GM12878 (cell line): ENCODE results near the gene COL9A2. TPM values are rescaled to one million over a fixed set of nuclear protein-coding genes. Genes with fewer than 3 reads are reported as not detected.

Experiments used
- ATAC-seq: fragments of 200-7000 bp; cut with Tn5 transposase; 3 replicates; pipeline ENCODE4 v1.9.1; 2020; ENCODE audit warnings: mild to moderate bottlenecking, moderate library complexity
- BruUV-seq: library from RNA; stranded (reverse); fragments of 400-500 nt; replicated peaks from 2 replicates; lab custom pipeline; 2021; lab: Mats Ljungman, UMichigan
- CTCF ChIA-PET: fragments of 300-600 bp; sonication (Branson Sonifier 250); formaldehyde crosslinking; extraction: SDS; loops from one replicate; lab custom pipeline; 2021; ENCODE audit warnings: inconsistent platforms; lab: Yijun Ruan, JAX
- POLR2A ChIA-PET: fragments of 350-600 bp; formaldehyde crosslinking; extraction: SDS; loops from one replicate; lab custom pipeline; 2021; ENCODE audit warnings: inconsistent platforms; lab: Charles Lee
- RAD21 ChIA-PET: fragments of 300-600 bp; sonication (Branson Sonifier 250); formaldehyde crosslinking; loops from one replicate; lab custom pipeline; 2023; ENCODE audit warnings: antibody characterized with exemption; ENCODE audit not compliant: unreplicated experiment; lab: Charles Lee
- SMC1A ChIA-PET: fragments of 300-600 bp; sonication (Branson Sonifier 250); formaldehyde crosslinking; loops from one replicate; lab custom pipeline; 2023; ENCODE audit not compliant: unreplicated experiment, uncharacterized antibody; lab: Charles Lee
- DNase-seq: peaks from one replicate; pipeline ENCODE4 v3.0.0-alpha.2; 2011; ENCODE audit warnings: low read depth, low spot score
- FAIRE-seq: peaks from 3 replicates; lab custom pipeline; 2011; peaks lifted over from hg19 to GRCh38; lab: Jason Lieb, UNC
- H2AFZ ChIP-seq: 2 replicates; pipeline ENCODE4 v1.6.0; 2011; ENCODE audit warnings: low read depth, low read length, control low read depth; ENCODE audit not compliant: control insufficient read depth
- H3K27ac ChIP-seq: 2 replicates; pipeline ENCODE4 v1.5.1; 2011; ENCODE audit warnings: control low read depth; ENCODE audit not compliant: control insufficient read depth, insufficient read depth
- H3K27me3 ChIP-seq, 2 experiments: replicated peaks in 1 of 2; 2 replicates each; pipeline versions ENCODE4 v1.6.0 to v1.6.1; 2011; ENCODE audit warnings: low read length in 1 of 2; ENCODE audit not compliant: control insufficient read depth in 2 of 2, insufficient read depth in 2 of 2
- H3K36me3 ChIP-seq, 2 experiments: 2 replicates each; pipeline ENCODE4 v1.5.1; 2011; ENCODE audit warnings: low read length in 1 of 2; ENCODE audit not compliant: control insufficient read depth in 2 of 2, insufficient read depth in 2 of 2
- H3K4me1 ChIP-seq: 2 replicates; pipeline ENCODE4 v1.6.1; 2011; ENCODE audit warnings: mild to moderate bottlenecking, low read length, moderate library complexity, mixed read lengths; ENCODE audit not compliant: control insufficient read depth, insufficient read depth
- H3K4me2 ChIP-seq: 2 replicates; pipeline ENCODE4 v1.6.0; 2011; ENCODE audit warnings: control low read depth; ENCODE audit not compliant: control insufficient read depth, insufficient read depth
- H3K4me3 ChIP-seq: fragments of 200-600 bp; sonication (generic); 2 replicates; pipeline ENCODE4 v1.5.1; 2016
- H3K79me2 ChIP-seq: 2 replicates; pipeline ENCODE4 v1.6.0; 2011; ENCODE audit warnings: low read length; ENCODE audit not compliant: control insufficient read depth, insufficient read depth
- H3K9ac ChIP-seq: 2 replicates; pipeline ENCODE4 v1.8.0; 2011; ENCODE audit warnings: low read length, control low read depth, mixed read lengths; ENCODE audit not compliant: control insufficient read depth, insufficient read depth
- H3K9me3 ChIP-seq: replicated peaks from 3 replicates; pipeline ENCODE4 v1.5.1; 2011; ENCODE audit warnings: mild to moderate bottlenecking, low read length; ENCODE audit not compliant: control insufficient read depth, insufficient read depth
- H4K20me1 ChIP-seq: 2 replicates; pipeline ENCODE4 v1.6.0; 2011; ENCODE audit not compliant: control insufficient read depth, insufficient read depth
- MTA2 ChIP-seq: fragments of 450-650 bp; IDR thresholded peaks from 2 replicates; pipeline ENCODE4 v1.6.1; 2016; ENCODE audit warnings: low read depth, mild to moderate bottlenecking, moderate library complexity
- PAX5 ChIP-seq: IDR thresholded peaks from 2 replicates; pipeline ENCODE4 v1.6.1; 2011; ENCODE audit warnings: low read depth, low read length, borderline replicate concordance
- PBX3 ChIP-seq: IDR thresholded peaks from 2 replicates; pipeline ENCODE4 v1.6.1; 2011; ENCODE audit warnings: mild to moderate bottlenecking, low read depth, low read length, moderate library complexity; ENCODE audit not compliant: insufficient replicate concordance
- RELA ChIP-seq: fragments of 450-650 bp; IDR thresholded peaks from 2 replicates; pipeline ENCODE4 v1.8.0; 2014; ENCODE audit warnings: borderline replicate concordance; ENCODE audit not compliant: partially characterized antibody
- TBL1XR1 ChIP-seq: IDR thresholded peaks from 2 replicates; pipeline ENCODE4 v1.6.1; 2012; ENCODE audit warnings: low read depth, low read length, improper control_type of control experiment
- WGBS: methylation state at CpG from one replicate; pipeline ENCODE4 v1.1.6; 2016; ENCODE audit warnings: low lambda C conversion rate; ENCODE audit not compliant: insufficient replicate concordance, insufficient coverage; ENCODE audit errors: missing lambda C conversion rate; 5-methylcytosine and 5-hydroxymethylcytosine counted together
- in situ Hi-C: fragments of 300-500 bp; cut with MboI; formaldehyde crosslinking; loops from 9 replicates; pipeline ENCODE4 v1.14.3; 2018; ENCODE audit warnings: mixed read lengths
- intact Hi-C: fragments of 100-400 bp; cut with micrococcal nuclease; formaldehyde crosslinking; loops from one replicate; pipeline ENCODE4 v1.14.2; 2022; ENCODE audit not compliant: unreplicated experiment
- polyA plus RNA-seq, 11 experiments: library from polyadenylated mRNA; depleted of rRNA in 4 of 11; unstranded in 6 of 11; stranded (reverse) in 5 of 11; fragments of >200 nt; fragmentation: Nextera tagmentation in 4 of 11; fragmentation: Illumina TruSeq in 1 of 11; extraction: Ambion mirVana in 4 of 11; extraction: Trizol in 1 of 11; gene quantifications; 1 replicate in 1 of 11; 2 replicates in 10 of 11; pipeline versions ENCODE4 v1.2.1 to v1.2.3, GENCODE V29; 2011 to 2016; ENCODE audit warnings: inconsistent platforms in 2 of 11, missing spikeins in 2 of 11, low read depth in 1 of 11
- total RNA-seq, 4 experiments: library from RNA; depleted of rRNA in 3 of 4; stranded (reverse); fragments of >200 nt in 3 of 4; fragmentation: Illumina TruSeq in 1 of 4; extraction: Trizol in 1 of 4; gene quantifications; 2 replicates each; pipeline versions ENCODE4 v1.2.1 to v1.2.3, GENCODE V29; 2013 to 2021

COL9A2 gene
- total and polyA plus RNA-seq, 10 of the 15 experiments (the other 5 are each of a cell fraction or from before 2014, with no cell fraction given): 3.1 to 63.3 (median 22.4) TPM

GRCh38 chr1:40302475-40302874 is 14.6 kb downstream of the COL9A2 start:
- CTCF ChIA-PET: no interaction called here
- Histone ChIP-seq H3K27ac (no peak overlapping the region), H3K4me1 (no peaks in the 10 kb centered on the region), H3K9ac (no peak overlapping the region), H3K9me3 (no peaks in the 10 kb centered on the region), H3K27me3 (no peaks in the 10 kb centered on the region), H4K20me1 (no peaks in the 10 kb centered on the region), H3K79me2 (no peaks in the 10 kb centered on the region), H3K4me2 (no peak overlapping the region), H3K4me3 (no peak overlapping the region), H3K36me3 (peaks cover 0 to 2% of the 10 kb centered on the region in 2 experiments; a peak in 2 of 4 replicates), H2AFZ (no peak overlapping the region)
- POLR2A ChIA-PET: no interaction called here
- RAD21 ChIA-PET: no interaction called here
- BruUV-seq: no TSS peak
- TF ChIP-seq PBX3: no peak
- TF ChIP-seq RELA: no peak
- TF ChIP-seq PAX5: no peak
- SMC1A ChIA-PET: no interaction called here
- WGBS: 98% methylated on average over 9 of the region's 13 CpGs
- no peak for ATAC-seq
- no peak for FAIRE-seq
- DNase-seq: no peak
- intact Hi-C loops: no loop called here
- in situ Hi-C loops: no loop called here

- Histone ChIP-seq H3K27ac (no peak overlapping the region), H4K20me1 (no peaks in the 10 kb centered on the region), H3K79me2 (no peaks in the 10 kb centered on the region), H3K36me3 (peaks cover 0 to 2% of the 10 kb centered on the region in 2 experiments; a peak in 2 of 4 replicates)
- BruUV-seq: no TSS peak
- no peak for FAIRE-seq
- DNase-seq: no peak
- CTCF ChIA-PET: no interaction called here
- no peak for ATAC-seq
- TF ChIP-seq TBL1XR1 (no peak), MTA2 (no peak)
- TF ChIP-seq, all 136 proteins: peak for 0
- no peak overlapping the region for H2AFZ ChIP-seq
- no peaks in the 10 kb centered on the region for H3K4me1 ChIP-seq
- H3K9me3 ChIP-seq: no peaks in the 10 kb centered on the region
- in situ Hi-C loops: no loop called here
- RAD21 ChIA-PET: no interaction called here
- WGBS: 93% methylated on average over 12 of the region's 12 CpGs
- SMC1A ChIA-PET: no interaction called here
- POLR2A ChIA-PET: interaction anchor here (1.2 kb wide), 1 partner anchor 103 kb away, joined by 4 read pairs; no protein-coding TSS in a partner anchor
- no peak overlapping the region for H3K4me3 ChIP-seq
- H3K4me2 ChIP-seq: no peak overlapping the region
- H3K9ac ChIP-seq: no peak overlapping the region
- no peaks in the 10 kb centered on the region for H3K27me3 ChIP-seq
- intact Hi-C loops: no loop called here
These were observed 15.4 kb downstream of the COL9A2 start for GRCh38 chr1:40301541-40302299.
